BE2C (cell line): ENCODE data around the gene TGFBI.

Experiments used
- DNase-seq: peaks from one replicate; pipeline ENCODE4 v3.0.0-alpha.2; 2020
- H3K27me3 ChIP-seq: fragments of 250-450 bp; sonication (Bioruptor Pico); 2 replicates; pipeline ENCODE4 v1.5.1; 2020; ENCODE audit warnings: mild to moderate bottlenecking
- H3K36me3 ChIP-seq: fragments of 250-450 bp; sonication (Bioruptor Pico); 2 replicates; pipeline ENCODE4 v1.5.1; 2020; ENCODE audit warnings: mild to moderate bottlenecking
- H3K4me1 ChIP-seq: fragments of 250-450 bp; sonication (Bioruptor Pico); 2 replicates; pipeline ENCODE4 v1.5.1; 2020
- H3K4me3 ChIP-seq: 2 replicates; pipeline ENCODE4 v1.5.1; 2011; ENCODE audit warnings: low read depth, low read length
- H3K9me3 ChIP-seq: fragments of 250-450 bp; sonication (Bioruptor Pico); 2 replicates; pipeline ENCODE4 v1.5.1; 2020
- CTCF ChIP-seq: IDR thresholded peaks from 2 replicates; pipeline ENCODE4 v1.5.1; 2012; ENCODE audit warnings: mild to moderate bottlenecking, low read depth, low read length

The TGFBI gene

GRCh38 chr5:136101884-136102283 lies 73.1 kb downstream of the TGFBI start:
- no peak for TF ChIP-seq CTCF
- no peaks in the 10 kb centered on the region for H3K36me3 ChIP-seq
- no peak for DNase-seq
- H3K9me3 ChIP-seq, result no peaks in the 10 kb centered on the region
- H3K4me3 ChIP-seq, result no peak overlapping the region
- H3K4me1 ChIP-seq, result no peaks in the 10 kb centered on the region
- H3K27me3 ChIP-seq, result peaks cover 6% of the 10 kb centered on the region; the same call in 1 of the 2 replicates

- Histone ChIP-seq H3K27me3 (peaks cover 3% of the 10 kb centered on the region; the same call in 1 of the 2 replicates), H3K9me3 (no peaks in the 10 kb centered on the region), H3K4me3 (no peak overlapping the region), H3K36me3 (no peaks in the 10 kb centered on the region), H3K4me1 (no peaks in the 10 kb centered on the region)
- no peak for TF ChIP-seq CTCF
- no peak for DNase-seq
Observed at GRCh38 chr5:136103118-136103517, 74.3 kb downstream of the TGFBI start.

GRCh38 chr5:136104306-136104965 lies 75.6 kb downstream of the TGFBI start:
- H3K27me3 ChIP-seq, result peaks cover 3% of the 10 kb centered on the region
- H3K4me3 ChIP-seq, result no peak overlapping the region
- H3K36me3 ChIP-seq, result no peaks in the 10 kb centered on the region
- no peaks in the 10 kb centered on the region for H3K9me3 ChIP-seq
- DNase-seq, result no peak
- TF ChIP-seq CTCF, result no peak
- H3K4me1 ChIP-seq, result no peaks in the 10 kb centered on the region

GRCh38 chr5:136106351-136107031 lies 77.7 kb downstream of the TGFBI start:
- no peak for DNase-seq
- TF ChIP-seq CTCF, result no peak
- Histone ChIP-seq H3K4me1 (no peaks in the 10 kb centered on the region), H3K36me3 (no peaks in the 10 kb centered on the region), H3K27me3 (no peaks in the 10 kb centered on the region; the same call in none of the 2 replicates), H3K4me3 (no peak overlapping the region), H3K9me3 (no peaks in the 10 kb centered on the region)

- Histone ChIP-seq H3K27me3 (no peaks in the 10 kb centered on the region; the same call in none of the 2 replicates), H3K9me3 (no peaks in the 10 kb centered on the region), H3K4me1 (no peaks in the 10 kb centered on the region), H3K36me3 (no peaks in the 10 kb centered on the region), H3K4me3 (no peak overlapping the region)
- no peak for DNase-seq
- TF ChIP-seq CTCF, result no peak
Observed at GRCh38 chr5:136108180-136108611, 79.4 kb downstream of the TGFBI start.

- no peak for TF ChIP-seq CTCF
- Histone ChIP-seq H3K9me3 (no peaks in the 10 kb centered on the region), H3K4me3 (no peak overlapping the region), H3K27me3 (no peaks in the 10 kb centered on the region; the same call in none of the 2 replicates), H3K36me3 (no peaks in the 10 kb centered on the region), H3K4me1 (no peaks in the 10 kb centered on the region)
- no peak for DNase-seq
Observed at GRCh38 chr5:136108766-136109165, 80.0 kb downstream of the TGFBI start.
